ENCODE results near the gene MT2A. TPM values are rescaled to one million over a fixed set of nuclear protein-coding genes. Genes with fewer than 3 reads are reported as not detected.
A peak's percentile ranks its signal among the peaks of the same experiment; 100 is the strongest.

Gene MT2A
- polyA plus RNA-seq, 1 donor from 2014 or later = not detected

GRCh38 chr16:56635441-56635967, 27.1 kb downstream of the MT2A start:
- no peaks in the 10 kb centered on the region for H4K20me1 ChIP-seq (ENCODE audit: insufficient read depth)
- H3K27me3 ChIP-seq (ENCODE audit: insufficient read depth, low read depth, low read length) = peaks cover 100% of the 10 kb centered on the region
- no peak overlapping the region for H3K4me2 ChIP-seq (ENCODE audit: low read length)

GRCh38 chr16:56636616-56637413, 28.4 kb downstream of the MT2A start:
- TF ChIP-seq TAF1 (IDR thresholded peaks at IDR 0.05; ENCODE audit: low read depth) = no peak
- TF ChIP-seq REST (IDR thresholded peaks at IDR 0.05; ENCODE audit: borderline replicate concordance) = no peak
- no peak for TF ChIP-seq EZH2 (IDR thresholded peaks at IDR 0.05; ENCODE audit: borderline replicate concordance, insufficient read depth, low read length, poor library complexity, severe bottlenecking)
- no peak for TF ChIP-seq RAD21 (conservative IDR thresholded peaks at IDR 0.05)
- no peak for TF ChIP-seq POLR2AphosphoS5 (IDR thresholded peaks at IDR 0.05)
- no peak for TF ChIP-seq EP300 (conservative IDR thresholded peaks at IDR 0.05; ENCODE audit: poor library complexity, severe bottlenecking)
- no peak for TF ChIP-seq SMC3 (conservative IDR thresholded peaks at IDR 0.05; ENCODE audit: poor library complexity)
- TF ChIP-seq MXI1 (conservative IDR thresholded peaks at IDR 0.05; ENCODE audit: poor library complexity, severe bottlenecking) = no peak
- no peak for TF ChIP-seq CTCF (IDR thresholded peaks at IDR 0.05; ENCODE audit: poor library complexity, severe bottlenecking)
- Histone ChIP-seq H3K27ac (ENCODE audit: low read length) (no peak overlapping the region), H4K20me1 (ENCODE audit: insufficient read depth) (no peaks in the 10 kb centered on the region), H3K9ac (ENCODE audit: low read length) (no peak overlapping the region), H2AFZ (ENCODE audit: low read depth, low read length) (no peak overlapping the region), H3K27me3 (ENCODE audit: insufficient read depth, low read depth, low read length) (peaks cover 100% of the 10 kb centered on the region), H3K4me3 (ENCODE audit: low read length) (no peak overlapping the region), H3F3A (ENCODE audit: insufficient read depth, low read length, poor library complexity, severe bottlenecking) (no peaks in the 10 kb centered on the region), H3K79me2 (replicated peaks; ENCODE audit: insufficient read depth, low read length) (no peaks in the 10 kb centered on the region), H3K9me3 (ENCODE audit: low read length) (no peaks in the 10 kb centered on the region), H3K4me2 (ENCODE audit: low read length) (no peak overlapping the region), H3K9me2 (ENCODE audit: insufficient read depth, low read length) (no peaks in the 10 kb centered on the region), H3K36me3 (ENCODE audit: insufficient read depth, low read length) (no peaks in the 10 kb centered on the region)

More at GRCh38 chr16:56635441-56635967, 27.1 kb downstream of the MT2A start:
- Histone ChIP-seq H3K9ac (ENCODE audit: low read length) (no peak overlapping the region), H3K9me3 (ENCODE audit: low read length) (no peaks in the 10 kb centered on the region), H3K9me2 (ENCODE audit: insufficient read depth, low read length) (no peaks in the 10 kb centered on the region), H3K27ac (ENCODE audit: low read length) (no peak overlapping the region), H3K36me3 (ENCODE audit: insufficient read depth, low read length) (no peaks in the 10 kb centered on the region), H2AFZ (ENCODE audit: low read depth, low read length) (no peak overlapping the region), H3K79me2 (replicated peaks; ENCODE audit: insufficient read depth, low read length) (no peaks in the 10 kb centered on the region), H3K4me3 (ENCODE audit: low read length) (peak overlapping the region; percentile 48), H3F3A (ENCODE audit: insufficient read depth, low read length, poor library complexity, severe bottlenecking) (no peaks in the 10 kb centered on the region)
- no peak for TF ChIP-seq EP300 (conservative IDR thresholded peaks at IDR 0.05; ENCODE audit: poor library complexity, severe bottlenecking)
- no peak for TF ChIP-seq POLR2AphosphoS5 (IDR thresholded peaks at IDR 0.05)

Measured in neural cell (in vitro differentiated cells).